Body of pancreas (tissue), 4 donors: ENCODE data around the gene DNM2.

Source experiments
- POLR2A ChIP-seq, 3 donors: fragments of 450-650 bp; IDR thresholded peaks; one replicate each; pipeline ENCODE4 v1.6.1; 2016; ENCODE audit warnings: antibody characterized with exemption in 3 of 3, mild to moderate bottlenecking in 2 of 3
- TF ChIP-seq, protein P1 (sequence below), 7 experiments: fragments of 450-650 bp in 4 of 7; fragments of 200-600 bp in 3 of 7; sonication (generic) in 3 of 7; IDR thresholded peaks; one replicate each; pipeline ENCODE4 v1.5.1; 2016 to 2019; ENCODE audit warnings: antibody characterized with exemption in 7 of 7

DNA sequence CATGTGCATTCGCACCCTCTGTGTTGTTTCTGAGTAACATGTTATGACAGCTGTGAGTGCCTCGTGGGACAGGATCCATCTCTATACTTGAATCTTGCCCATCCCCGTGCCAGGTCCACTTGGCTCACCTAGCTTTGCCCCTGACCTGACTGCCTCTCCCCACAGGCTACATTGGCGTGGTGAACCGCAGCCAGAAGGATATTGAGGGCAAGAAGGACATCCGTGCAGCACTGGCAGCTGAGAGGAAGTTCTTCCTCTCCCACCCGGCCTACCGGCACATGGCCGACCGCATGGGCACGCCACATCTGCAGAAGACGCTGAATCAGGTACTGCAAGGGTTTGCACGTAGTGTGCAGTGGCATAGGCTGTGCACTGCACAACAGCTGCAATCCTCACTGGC is 64.9 kb downstream of the DNM2 start:
- TF ChIP-seq, protein P1, sequence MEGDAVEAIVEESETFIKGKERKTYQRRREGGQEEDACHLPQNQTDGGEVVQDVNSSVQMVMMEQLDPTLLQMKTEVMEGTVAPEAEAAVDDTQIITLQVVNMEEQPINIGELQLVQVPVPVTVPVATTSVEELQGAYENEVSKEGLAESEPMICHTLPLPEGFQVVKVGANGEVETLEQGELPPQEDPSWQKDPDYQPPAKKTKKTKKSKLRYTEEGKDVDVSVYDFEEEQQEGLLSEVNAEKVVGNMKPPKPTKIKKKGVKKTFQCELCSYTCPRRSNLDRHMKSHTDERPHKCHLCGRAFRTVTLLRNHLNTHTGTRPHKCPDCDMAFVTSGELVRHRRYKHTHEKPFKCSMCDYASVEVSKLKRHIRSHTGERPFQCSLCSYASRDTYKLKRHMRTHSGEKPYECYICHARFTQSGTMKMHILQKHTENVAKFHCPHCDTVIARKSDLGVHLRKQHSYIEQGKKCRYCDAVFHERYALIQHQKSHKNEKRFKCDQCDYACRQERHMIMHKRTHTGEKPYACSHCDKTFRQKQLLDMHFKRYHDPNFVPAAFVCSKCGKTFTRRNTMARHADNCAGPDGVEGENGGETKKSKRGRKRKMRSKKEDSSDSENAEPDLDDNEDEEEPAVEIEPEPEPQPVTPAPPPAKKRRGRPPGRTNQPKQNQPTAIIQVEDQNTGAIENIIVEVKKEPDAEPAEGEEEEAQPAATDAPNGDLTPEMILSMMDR (IDR thresholded peaks at IDR 0.05) = no peak
- TF ChIP-seq POLR2A (IDR thresholded peaks at IDR 0.05) = no peak
